HG02623 (cell line): ENCODE results near the gene ZBTB32.

ENCODE experiments used
- ATAC-seq: cut with Tn5 transposase; IDR thresholded peaks from one replicate; pipeline ENCODE4 v1.9.1; 2021; ENCODE audit warnings: moderate library complexity; ENCODE audit not compliant: unreplicated experiment

Gene ZBTB32

GRCh38 chr19:35734273-35734672 is 29.9 kb downstream of the ZBTB32 start:
- ATAC-seq: no peak

- no peak for ATAC-seq
These were observed 30.5 kb downstream of the ZBTB32 start for GRCh38 chr19:35734889-35735288.

GRCh38 chr19:35736913-35737886 is 32.8 kb downstream of the ZBTB32 start:
- ATAC-seq: no peak

GRCh38 chr19:35738021-35738886 is 33.9 kb downstream of the ZBTB32 start:
- ATAC-seq: no peak

- no peak for ATAC-seq
These were observed 34.5 kb downstream of the ZBTB32 start for GRCh38 chr19:35738887-35739229.

- no peak for ATAC-seq
These were observed 35.1 kb downstream of the ZBTB32 start for GRCh38 chr19:35739275-35740107.

GRCh38 chr19:35740108-35740422 is 35.7 kb downstream of the ZBTB32 start:
- ATAC-seq: peak; percentile 8

- peak; percentile 56 for ATAC-seq
These were observed 36.3 kb downstream of the ZBTB32 start for GRCh38 chr19:35740423-35741202.

GRCh38 chr19:35741203-35741515 is 36.8 kb downstream of the ZBTB32 start:
- no peak for ATAC-seq

- ATAC-seq: no peak
These were observed 37.9 kb downstream of the ZBTB32 start, which contains the start of gene IGFLR1 for GRCh38 chr19:35742121-35742724. Gene IGFLR1 (minus strand): TSS chr19:35742452. CDS start chr19:35741180, 1,272 bp downstream.

GRCh38 chr19:35743640-35744429 is 39.5 kb downstream of the ZBTB32 start:
- no peak for ATAC-seq

- peak; percentile 29 for ATAC-seq
These were observed 40.3 kb downstream of the ZBTB32 start for GRCh38 chr19:35744430-35745327.

- peak; percentile 37 for ATAC-seq
These were observed 41.1 kb downstream of the ZBTB32 start, which contains the start of the genes PSENEN and U2AF1L4 for GRCh38 chr19:35745328-35746086. Gene PSENEN (plus strand): TSS chr19:35745651. CDS start chr19:35745931, 280 bp downstream. Gene U2AF1L4 (minus strand): TSS chr19:35745418. CDS start chr19:35745391, 27 bp downstream.

GRCh38 chr19:35746087-35746462 is 41.7 kb downstream of the ZBTB32 start:
- no peak for ATAC-seq

GRCh38 chr19:35746531-35746930 is 42.2 kb downstream of the ZBTB32 start:
- ATAC-seq: no peak

GRCh38 chr19:35748106-35749020 is 44.0 kb downstream of the ZBTB32 start, which contains the start of gene LIN37:
Gene LIN37 (plus strand): TSS chr19:35748576. CDS start chr19:35748725, 149 bp downstream.
- peak; percentile 68 for ATAC-seq
